Heart left ventricle (tissue), 16 donors: ENCODE results near the gene GALNT18. TPM values are rescaled to one million over a fixed set of nuclear protein-coding genes. Genes with fewer than 3 reads are reported as not detected.

Experiments used
- ATAC-seq, 4 donors: fragments of 200-7000 bp; cut with Tn5 transposase; one replicate each; pipeline ENCODE4 v1.9.1; 2020 to 2022; ENCODE audit warnings: moderate library complexity in 4 of 4, mild to moderate bottlenecking in 3 of 4, moderate number of reproducible peaks in 1 of 4
- DNase-seq, 5 donors: peaks; one replicate each; pipeline ENCODE4 v3.0.0-alpha.2; 2020
- H3K27ac ChIP-seq, 12 donors: fragments of 200-600 bp; sonication (generic) in 4 of 12; one replicate each; pipeline versions ENCODE4 v1.5.0 to v1.8.0; 2016 to 2022; ENCODE audit warnings: mild to moderate bottlenecking in 2 of 12
- H3K27me3 ChIP-seq, 9 donors: fragments of 200-600 bp; sonication (generic) in 2 of 9; one replicate each; pipeline versions ENCODE4 v1.5.1 to v1.8.0; 2016 to 2022; ENCODE audit warnings: mild to moderate bottlenecking in 3 of 9
- H3K36me3 ChIP-seq, 9 donors: fragments of 200-600 bp; sonication (generic) in 2 of 9; one replicate each; pipeline versions ENCODE4 v1.5.0 to v1.8.0; 2018 to 2022; ENCODE audit warnings: mild to moderate bottlenecking in 2 of 9
- H3K4me1 ChIP-seq, 12 donors: fragments of 200-600 bp; sonication (generic) in 4 of 12; one replicate each; pipeline versions ENCODE4 v1.5.0 to v1.8.0; 2016 to 2022; ENCODE audit warnings: mild to moderate bottlenecking in 3 of 12
- H3K4me3 ChIP-seq, 12 donors: fragments of 200-600 bp; sonication (generic) in 4 of 12; one replicate each; pipeline versions ENCODE4 v1.5.0 to v1.8.0; 2017 to 2022; ENCODE audit warnings: mild to moderate bottlenecking in 9 of 12, moderate library complexity in 4 of 12
- H3K9me3 ChIP-seq, 12 donors: fragments of 200-600 bp; sonication (generic) in 4 of 12; one replicate each; pipeline versions ENCODE4 v1.5.0 to v1.8.0; 2016 to 2022; ENCODE audit warnings: mild to moderate bottlenecking in 1 of 12
- POLR2A ChIP-seq, 2 donors: fragments of 450-650 bp; IDR thresholded peaks; one replicate each; pipeline ENCODE4 v1.6.1; 2017; ENCODE audit warnings: antibody characterized with exemption in 2 of 2, mild to moderate bottlenecking in 2 of 2, moderate library complexity in 2 of 2
- WGBS, 4 donors: extraction: QIAGEN DNeasy Blood & Tissue Kit in 2 of 4; methylation state at CpG; one replicate each; pipeline versions ENCODE4 v1.1.5 to v1.1.7; 2013 to 2018; 5-methylcytosine and 5-hydroxymethylcytosine counted together
- intact Hi-C, 10 donors: fragments of 100-400 bp; cut with DNase I; formaldehyde crosslinking; loops; one replicate each; pipeline versions ENCODE4 v1.11.1 to v1.14.2; 2022
- polyA plus RNA-seq, 2 donors: library from polyadenylated mRNA; stranded (reverse); fragments of 200-250 nt; gene quantifications; one replicate each; pipeline ENCODE4 v1.2.3, GENCODE V29; 2013
- total RNA-seq, 9 donors: library from RNA; depleted of rRNA in 2 of 9; stranded (reverse); fragments of >200 nt in 2 of 9; fragmentation: NEBNext Ultra II Directional in 3 of 9; extraction: Animal tissue kit (Norgen Biotek cat#: 25700) in 3 of 9; gene quantifications; one replicate each; pipeline versions ENCODE4 v1.1.0 to v1.2.4, GENCODE V29; 2016 to 2023
- TF ChIP-seq, protein P1 (sequence below), 12 donors: fragments of 200-600 bp; sonication (generic) in 4 of 12; IDR thresholded peaks; one replicate each; pipeline versions ENCODE4 v1.5.0 to v1.8.0; 2018 to 2022; ENCODE audit warnings: antibody characterized with exemption in 12 of 12, mild to moderate bottlenecking in 5 of 12
- donor health status: ischemic (EF 13 %, LVEDD 7.1; RV severe dilation, severe dysfunction).
- donor health status: healthy with polysubstance abuse.
- donor health status: DM: no; HTN: yes; CAD: no.
- donor health status: DM: no; HTN: no; CAD: no.
- donor health status: ischemic (EF 25% LVEDD 6.9; RV normal size, moderate dysfunction).
- donor health status: ischemic (EF 25% LVEDD 5.7; RV mildly dilated, moderate dysfunction).
- donor health status: healthy.
- donor health status: DM: yes; HTN: yes; CAD: no.
- donor health status: ischemic (EF 35%, LVEDD 5.7; RV mildly dilated, moderate dysfunction).
- donor health status: nonischemic (EF 11% LVEDD 7.7; RV severe dilation, severe dysfunction).
- donor health status: DM: yes; HTN: yes; CAD: no.
- donor health status: PGD.
- donor health status: ischemic (EF 29% LVEDD 5.4; RV normal size, mild dysfunction).
- donor health status: nonischemic (EF 23%, LVEDD 6.1; RV moderate dilation, normal function).

Gene GALNT18
- total and polyA plus RNA-seq, 11 donors: 9.0 to 31.8 (median 17.3) TPM

DNA sequence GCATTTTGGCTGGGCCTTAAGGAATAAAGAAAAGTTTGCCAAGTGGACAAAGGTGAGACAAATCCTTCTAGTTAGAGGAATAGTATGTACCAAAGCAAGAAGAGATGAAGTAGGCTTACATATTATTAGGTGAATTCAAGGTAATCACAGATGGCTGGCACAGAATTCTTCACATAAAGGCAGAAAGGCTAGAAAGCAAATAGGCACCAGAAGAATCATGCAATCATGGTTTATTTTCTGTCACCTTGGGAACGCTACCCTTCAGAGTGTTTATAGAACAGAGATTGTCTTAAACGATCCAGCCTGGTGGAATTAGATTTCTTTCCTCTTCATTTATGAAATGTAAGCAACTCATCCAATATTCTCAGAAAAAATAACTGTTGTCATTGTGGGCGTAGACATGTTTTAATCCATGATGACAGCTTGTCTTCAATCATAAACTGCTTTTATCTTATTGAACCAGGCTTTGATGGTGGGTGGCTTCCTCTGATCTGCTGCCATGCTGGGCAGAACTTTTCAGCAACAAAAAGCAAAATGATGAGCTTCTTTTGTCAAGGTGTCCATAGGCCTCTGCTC lies 219.8 kb downstream of the GALNT18 start:
- H3K27me3 ChIP-seq: no peaks in the 10 kb centered on the region
- 83 to 93% (median 85%) methylated on average over 3 of the region's 3 CpGs for WGBS, 4 donors
- TF ChIP-seq, protein P1, sequence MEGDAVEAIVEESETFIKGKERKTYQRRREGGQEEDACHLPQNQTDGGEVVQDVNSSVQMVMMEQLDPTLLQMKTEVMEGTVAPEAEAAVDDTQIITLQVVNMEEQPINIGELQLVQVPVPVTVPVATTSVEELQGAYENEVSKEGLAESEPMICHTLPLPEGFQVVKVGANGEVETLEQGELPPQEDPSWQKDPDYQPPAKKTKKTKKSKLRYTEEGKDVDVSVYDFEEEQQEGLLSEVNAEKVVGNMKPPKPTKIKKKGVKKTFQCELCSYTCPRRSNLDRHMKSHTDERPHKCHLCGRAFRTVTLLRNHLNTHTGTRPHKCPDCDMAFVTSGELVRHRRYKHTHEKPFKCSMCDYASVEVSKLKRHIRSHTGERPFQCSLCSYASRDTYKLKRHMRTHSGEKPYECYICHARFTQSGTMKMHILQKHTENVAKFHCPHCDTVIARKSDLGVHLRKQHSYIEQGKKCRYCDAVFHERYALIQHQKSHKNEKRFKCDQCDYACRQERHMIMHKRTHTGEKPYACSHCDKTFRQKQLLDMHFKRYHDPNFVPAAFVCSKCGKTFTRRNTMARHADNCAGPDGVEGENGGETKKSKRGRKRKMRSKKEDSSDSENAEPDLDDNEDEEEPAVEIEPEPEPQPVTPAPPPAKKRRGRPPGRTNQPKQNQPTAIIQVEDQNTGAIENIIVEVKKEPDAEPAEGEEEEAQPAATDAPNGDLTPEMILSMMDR (IDR thresholded peaks at IDR 0.05): no peak
- no peak for TF ChIP-seq POLR2A (IDR thresholded peaks at IDR 0.05)
- ATAC-seq: no peak
- DNase-seq: no peak
- H3K9me3 ChIP-seq: no peaks in the 10 kb centered on the region
- no peak overlapping the region for H3K27ac ChIP-seq
- intact Hi-C loops: loop anchor here in 7 of 10 donors (5.0 to 10.0 kb wide), 6 partner anchors 133 to 383 kb away; partner anchors contain the start of gene GALNT18 (in 2 of the 7)
- no peak overlapping the region for H3K4me3 ChIP-seq
- H3K4me1 ChIP-seq: peaks cover 0 to 49% (median 13%) of the 10 kb centered on the region in 12 donors
- H3K36me3 ChIP-seq: no peaks in the 10 kb centered on the region

DNA sequence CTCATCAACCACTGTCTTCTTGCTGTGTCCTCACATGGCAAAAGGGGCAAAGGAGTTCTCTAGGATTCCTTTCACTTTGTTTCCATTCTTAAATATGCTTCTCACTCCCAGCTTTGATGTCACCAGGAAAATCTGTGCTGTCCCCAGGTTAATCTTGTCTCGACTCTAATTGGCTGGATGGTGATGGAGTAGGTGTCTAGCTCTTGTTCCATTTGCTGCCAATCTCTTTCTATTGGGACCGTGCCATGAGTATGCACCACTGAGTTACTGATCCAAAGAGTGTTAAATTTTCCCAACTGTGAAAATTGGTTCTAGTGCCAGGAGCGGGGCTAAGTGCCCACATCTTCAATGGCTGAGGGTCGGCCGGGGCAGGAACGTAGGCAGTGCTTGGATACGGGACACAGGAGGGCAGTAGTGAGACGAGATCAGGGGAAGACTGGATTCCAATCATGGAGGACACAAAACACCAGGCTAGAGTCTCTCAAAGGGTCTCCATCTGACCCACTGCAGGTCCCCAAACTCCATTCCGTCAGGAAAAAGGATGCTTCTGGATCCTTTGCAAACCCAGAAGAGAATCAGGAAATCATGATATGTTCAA lies 221.1 kb downstream of the GALNT18 start:
- Histone ChIP-seq H3K27ac (no peak overlapping the region), H3K4me3 (no peak overlapping the region), H3K4me1 (peaks cover 0 to 43% (median 10%) of the 10 kb centered on the region in 12 donors), H3K36me3 (no peaks in the 10 kb centered on the region), H3K9me3 (no peaks in the 10 kb centered on the region), H3K27me3 (no peaks in the 10 kb centered on the region)
- DNase-seq: no peak
- ATAC-seq: no peak
- TF ChIP-seq POLR2A (IDR thresholded peaks at IDR 0.05): no peak
- TF ChIP-seq, protein P1 (IDR thresholded peaks at IDR 0.05): peak in 7 of 12 donors; percentile 6 to 36 (median 19)
- WGBS, 4 donors: 90 to 92% (median 90%) methylated on average over 8 to 9 of the region's 9 CpGs
- intact Hi-C loops: loop anchor here in 7 of 10 donors (5.0 to 10.0 kb wide), 6 partner anchors 134 to 384 kb away; partner anchors contain the start of gene GALNT18 (in 2 of the 7)

DNA sequence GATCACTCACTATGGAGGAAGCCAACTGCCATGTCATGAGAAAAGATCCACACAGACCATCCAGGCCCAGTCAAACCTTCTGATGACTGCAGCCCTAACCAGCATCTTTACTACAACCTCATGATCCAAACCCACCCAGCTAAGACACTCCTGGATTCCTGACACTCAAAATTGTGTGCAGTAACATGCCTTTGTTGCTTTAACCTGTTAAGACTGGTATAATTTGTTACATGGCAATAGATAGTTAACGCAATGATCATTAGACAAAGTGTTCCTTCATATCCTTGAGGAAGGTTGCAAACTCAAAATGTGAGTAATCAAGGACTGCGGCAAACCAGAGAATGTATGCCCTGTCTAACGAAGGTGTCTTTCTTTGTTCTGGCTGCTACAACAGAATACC lies 221.7 kb downstream of the GALNT18 start:
- ATAC-seq (no peak), DNase-seq (no peak)
- WGBS, 4 donors: 98 to 99% (median 98%) methylated on average over 3 of the region's 3 CpGs
- Histone ChIP-seq H3K27me3 (no peaks in the 10 kb centered on the region), H3K4me3 (no peak overlapping the region), H3K27ac (no peak overlapping the region), H3K36me3 (no peaks in the 10 kb centered on the region), H3K9me3 (no peaks in the 10 kb centered on the region), H3K4me1 (peaks cover 0 to 37% (median 10%) of the 10 kb centered on the region in 12 donors)
- intact Hi-C loops: loop anchor here in 7 of 10 donors (5.0 to 10.0 kb wide), 6 partner anchors 135 to 385 kb away; partner anchors contain the start of gene GALNT18 (in 2 of the 7)
- TF ChIP-seq, protein P1 (IDR thresholded peaks at IDR 0.05): no peak
- no peak for TF ChIP-seq POLR2A (IDR thresholded peaks at IDR 0.05)

DNA sequence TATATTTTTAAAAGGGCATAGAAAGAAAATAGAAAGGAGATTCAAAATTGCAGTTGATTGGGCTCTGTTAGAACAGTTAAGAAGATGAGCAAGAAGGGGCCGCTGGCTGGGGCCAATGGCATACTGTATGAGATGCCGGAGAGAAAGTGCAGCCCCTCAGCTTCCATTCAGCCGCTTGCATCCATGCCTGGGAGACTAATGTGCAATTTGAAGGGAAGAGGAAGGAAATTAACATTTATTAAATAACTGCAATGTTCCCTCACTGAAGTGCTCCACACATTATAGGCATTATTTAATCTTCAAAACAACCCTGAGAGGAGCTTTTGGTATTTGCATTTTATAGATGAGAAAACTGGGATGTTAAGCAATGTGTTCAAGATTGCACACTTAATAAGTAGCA lies 224.0 kb downstream of the GALNT18 start:
- TF ChIP-seq, protein P1 (IDR thresholded peaks at IDR 0.05): no peak
- TF ChIP-seq POLR2A (IDR thresholded peaks at IDR 0.05): no peak
- ATAC-seq (no peak), DNase-seq (no peak)
- H3K27ac ChIP-seq: no peak overlapping the region
- no peak overlapping the region for H3K4me3 ChIP-seq
- intact Hi-C loops: loop anchor here in 1 of 10 donors (10.0 kb wide), 1 partner anchor 363 kb away; no protein-coding TSS in a partner anchor
- WGBS, 4 donors: 97 to 99% (median 97%) methylated on average over 3 of the region's 3 CpGs
- H3K27me3 ChIP-seq: no peaks in the 10 kb centered on the region
- H3K9me3 ChIP-seq: no peaks in the 10 kb centered on the region
- peaks cover 0 to 16% (median 6%) of the 10 kb centered on the region in 12 donors for H3K4me1 ChIP-seq
- no peaks in the 10 kb centered on the region for H3K36me3 ChIP-seq
